PFSK-1 (cell line): ENCODE measurements around the gene ZNF581.

Experiments used
- FOXP2 ChIP-seq: optimal IDR thresholded peaks from 2 replicates; pipeline ENCODE3; 2011; ENCODE audit warnings: borderline replicate concordance, control low read depth, inconsistent platforms; ENCODE audit not compliant: insufficient read depth; ENCODE audit errors: extremely low read length, extremely low read depth
- POLR2AphosphoS5 ChIP-seq: IDR thresholded peaks from 2 replicates; pipeline ENCODE4 v1.6.1; 2012; ENCODE audit warnings: low read depth, mild to moderate bottlenecking, control low read depth, low read length, moderate library complexity
- REST ChIP-seq, 2 experiments: IDR thresholded peaks; 2 replicates each; pipeline versions ENCODE4 v1.6.1 to v1.8.0; 2011 to 2012; ENCODE audit warnings: low read depth in 2 of 2, low read length in 2 of 2, control low read depth in 1 of 2, inconsistent platforms in 1 of 2, mild to moderate bottlenecking in 1 of 2, moderate library complexity in 1 of 2; ENCODE audit not compliant: insufficient read depth in 1 of 2
- SIN3A ChIP-seq: IDR thresholded peaks from 2 replicates; pipeline ENCODE4 v1.6.1; 2012; ENCODE audit warnings: mild to moderate bottlenecking, low read length, moderate library complexity, borderline replicate concordance; ENCODE audit not compliant: insufficient read depth
- TAF1 ChIP-seq: IDR thresholded peaks from 2 replicates; pipeline ENCODE4 v1.6.1; 2012; ENCODE audit warnings: low read length, control low read depth, borderline replicate concordance; ENCODE audit not compliant: insufficient read depth

ZNF581 gene

GRCh38 chr19:55623561-55623960, 19.9 kb upstream of the ZNF581 start:
- TF ChIP-seq TAF1 (no peak), POLR2AphosphoS5 (no peak), FOXP2 (no peak), SIN3A (no peak), REST (IDR thresholded peaks at IDR 0.05; ENCODE audit: insufficient read depth in 1 of 2, low read depth in 2 of 2, low read length in 2 of 2) (no peak)

GRCh38 chr19:55624109-55625003, 19.1 kb upstream of the ZNF581 start, which contains the start of gene ZNF784:
Gene ZNF784, minus strand, starts transcription at chr19:55624566. Its CDS starts 5 bp downstream, at chr19:55624561.
- TF ChIP-seq REST (IDR thresholded peaks at IDR 0.05; ENCODE audit: insufficient read depth in 1 of 2, low read depth in 2 of 2, low read length in 2 of 2) (no peak), SIN3A (no peak), FOXP2 (no peak), POLR2AphosphoS5 (peak; percentile 86), TAF1 (peak; percentile 68; the same call in 1 of the 2 replicates)

DNA sequence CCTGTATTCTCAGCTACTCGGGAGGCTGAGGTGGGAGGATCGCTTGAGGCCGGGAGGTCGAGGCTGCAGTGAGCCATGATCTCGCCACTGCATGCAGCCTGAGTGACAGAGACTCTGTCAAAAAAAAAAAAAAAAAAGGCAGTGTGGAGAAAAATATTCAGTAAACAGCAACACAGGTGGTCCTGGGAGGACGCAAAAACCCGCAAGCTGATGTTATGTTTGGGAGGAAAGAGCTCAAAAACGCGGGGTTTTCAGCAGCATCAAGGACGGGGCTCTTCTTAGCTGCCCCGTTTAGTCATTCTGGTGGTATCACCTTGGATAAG, 18.5 kb upstream of the ZNF581 start:
- TF ChIP-seq REST (IDR thresholded peaks at IDR 0.05; ENCODE audit: insufficient read depth in 1 of 2, low read depth in 2 of 2, low read length in 2 of 2) (no peak), POLR2AphosphoS5 (no peak), TAF1 (no peak), SIN3A (no peak), FOXP2 (no peak)

- TF ChIP-seq TAF1 (no peak), FOXP2 (no peak), SIN3A (no peak), REST (IDR thresholded peaks at IDR 0.05; ENCODE audit: insufficient read depth in 1 of 2, low read depth in 2 of 2, low read length in 2 of 2) (no peak), POLR2AphosphoS5 (no peak)
Observed at GRCh38 chr19:55626350-55626749, 17.1 kb upstream of the ZNF581 start.

GRCh38 chr19:55632463-55632834, 11.0 kb upstream of the ZNF581 start:
- TF ChIP-seq SIN3A (no peak), REST (IDR thresholded peaks at IDR 0.05; ENCODE audit: insufficient read depth in 1 of 2, low read depth in 2 of 2, low read length in 2 of 2) (no peak), TAF1 (no peak), POLR2AphosphoS5 (no peak), FOXP2 (no peak)
